Measurements from ENCODE around the gene GAST. TPM values are rescaled to one million over a fixed set of nuclear protein-coding genes. Genes with fewer than 3 reads are reported as not detected.
"Not testable (repeated sequence)": the region's sequence is repeated elsewhere in the genome, so short reads cannot be mapped to it uniquely, and the experiment has no call there.

GAST gene
- total and polyA plus RNA-seq, 3 donors from 2014 or later = not detected

DNA sequence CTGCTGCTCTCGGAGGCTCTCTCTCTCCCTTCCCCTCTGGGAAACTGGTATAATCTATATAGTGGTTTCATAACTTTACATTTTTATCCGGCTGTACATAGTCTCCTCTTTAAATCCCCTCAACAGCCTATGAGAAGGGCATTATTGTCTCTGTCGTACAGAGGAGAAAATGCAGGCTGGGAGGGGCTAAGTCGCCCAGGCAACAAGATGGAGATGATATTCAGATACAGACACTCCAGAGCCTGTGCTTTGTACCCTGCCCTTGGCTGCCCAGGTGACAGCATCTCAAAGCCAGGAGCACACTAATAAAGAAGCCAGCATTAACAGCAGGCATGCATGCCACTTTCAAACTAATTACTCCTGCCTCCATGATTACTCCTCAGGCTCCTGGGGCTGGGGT is 28.1 kb upstream of the GAST start:
- intact Hi-C loops (cut with DNase I; ENCODE audit: low total_unique reads) = no loop called here
- DNase-seq = no peak
- no peaks in the 10 kb centered on the region for H3K27me3 ChIP-seq
- no peaks in the 10 kb centered on the region for H3K36me3 ChIP-seq (ENCODE audit: low read depth, missing control alignments)
- no peak overlapping the region for H3K4me3 ChIP-seq
- TF ChIP-seq POLR2A (IDR thresholded peaks at IDR 0.05) = no peak
- H3K27ac ChIP-seq = no peak overlapping the region
- 54 to 58% methylated on average over 4 of the region's 4 CpGs for WGBS, 2 donors
- H3K4me1 ChIP-seq = peaks cover 6% of the 10 kb centered on the region
- H3K9me3 ChIP-seq = no peaks in the 10 kb centered on the region

GRCh38 chr17:41685753-41686152 is 26.4 kb upstream of the GAST start:
- WGBS, 2 donors = 89 to 91% methylated on average over 13 of the region's 13 CpGs
- H3K9me3 ChIP-seq; H3K36me3 ChIP-seq (ENCODE audit: low read depth, missing control alignments); H3K4me3 ChIP-seq; intact Hi-C loops (cut with DNase I; ENCODE audit: low total_unique reads); DNase-seq; H3K27me3 ChIP-seq; H3K27ac ChIP-seq: not testable (repeated sequence)
- H3K4me1 ChIP-seq = peaks cover 15% of the 10 kb centered on the region

DNA sequence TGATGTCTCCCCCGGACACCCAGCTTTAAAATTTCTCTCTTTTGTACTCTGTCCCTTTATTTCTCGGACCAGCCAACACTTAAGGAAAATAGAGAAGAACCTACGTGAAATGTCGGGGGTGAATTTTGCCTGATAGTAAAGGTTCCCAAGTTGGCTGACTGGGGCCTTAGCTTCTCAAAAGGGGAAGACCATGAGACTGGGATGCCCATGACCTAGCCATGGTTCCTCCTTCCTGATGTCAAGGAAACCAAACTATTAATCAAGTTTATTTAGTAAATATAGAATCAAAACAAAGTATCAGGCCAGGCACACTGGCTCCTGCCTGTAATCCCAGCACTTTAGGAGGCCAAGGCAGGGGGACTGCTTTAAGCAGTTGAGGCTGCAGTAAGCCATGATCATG is 25.9 kb upstream of the GAST start:
- intact Hi-C loops (cut with DNase I; ENCODE audit: low total_unique reads) = no loop called here
- 80 to 81% methylated on average over 4 of the region's 4 CpGs for WGBS, 2 donors
- Histone ChIP-seq H3K9me3 (no peaks in the 10 kb centered on the region), H3K4me1 (peaks cover 18% of the 10 kb centered on the region), H3K27me3 (no peaks in the 10 kb centered on the region), H3K4me3 (no peak overlapping the region), H3K36me3 (ENCODE audit: low read depth, missing control alignments) (peaks cover 4% of the 10 kb centered on the region), H3K27ac (no peak overlapping the region)
- no peak for TF ChIP-seq POLR2A (IDR thresholded peaks at IDR 0.05)
- TF ChIP-seq, protein P1, sequence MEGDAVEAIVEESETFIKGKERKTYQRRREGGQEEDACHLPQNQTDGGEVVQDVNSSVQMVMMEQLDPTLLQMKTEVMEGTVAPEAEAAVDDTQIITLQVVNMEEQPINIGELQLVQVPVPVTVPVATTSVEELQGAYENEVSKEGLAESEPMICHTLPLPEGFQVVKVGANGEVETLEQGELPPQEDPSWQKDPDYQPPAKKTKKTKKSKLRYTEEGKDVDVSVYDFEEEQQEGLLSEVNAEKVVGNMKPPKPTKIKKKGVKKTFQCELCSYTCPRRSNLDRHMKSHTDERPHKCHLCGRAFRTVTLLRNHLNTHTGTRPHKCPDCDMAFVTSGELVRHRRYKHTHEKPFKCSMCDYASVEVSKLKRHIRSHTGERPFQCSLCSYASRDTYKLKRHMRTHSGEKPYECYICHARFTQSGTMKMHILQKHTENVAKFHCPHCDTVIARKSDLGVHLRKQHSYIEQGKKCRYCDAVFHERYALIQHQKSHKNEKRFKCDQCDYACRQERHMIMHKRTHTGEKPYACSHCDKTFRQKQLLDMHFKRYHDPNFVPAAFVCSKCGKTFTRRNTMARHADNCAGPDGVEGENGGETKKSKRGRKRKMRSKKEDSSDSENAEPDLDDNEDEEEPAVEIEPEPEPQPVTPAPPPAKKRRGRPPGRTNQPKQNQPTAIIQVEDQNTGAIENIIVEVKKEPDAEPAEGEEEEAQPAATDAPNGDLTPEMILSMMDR (IDR thresholded peaks at IDR 0.05) = no peak
- DNase-seq = no peak

- intact Hi-C loops (cut with DNase I; ENCODE audit: low total_unique reads) = no loop called here
- peak; percentile 40 for TF ChIP-seq POLR2A (IDR thresholded peaks at IDR 0.05)
- TF ChIP-seq, protein P1 (IDR thresholded peaks at IDR 0.05) = no peak
- peaks cover 18% of the 10 kb centered on the region for H3K4me1 ChIP-seq
- 7 to 8% methylated on average over 21 to 23 of the region's 23 CpGs for WGBS, 2 donors
- H3K27ac ChIP-seq = peak overlapping the region; percentile 76 to 100
- DNase-seq = peak; percentile 77
- no peaks in the 10 kb centered on the region for H3K9me3 ChIP-seq
- H3K4me3 ChIP-seq = peak overlapping the region; percentile 99 to 100
- H3K27me3 ChIP-seq = no peaks in the 10 kb centered on the region
- H3K36me3 ChIP-seq (ENCODE audit: low read depth, missing control alignments) = peaks cover 4% of the 10 kb centered on the region
These were observed 24.1 kb upstream of the GAST start for GRCh38 chr17:41687828-41688640.

DNA sequence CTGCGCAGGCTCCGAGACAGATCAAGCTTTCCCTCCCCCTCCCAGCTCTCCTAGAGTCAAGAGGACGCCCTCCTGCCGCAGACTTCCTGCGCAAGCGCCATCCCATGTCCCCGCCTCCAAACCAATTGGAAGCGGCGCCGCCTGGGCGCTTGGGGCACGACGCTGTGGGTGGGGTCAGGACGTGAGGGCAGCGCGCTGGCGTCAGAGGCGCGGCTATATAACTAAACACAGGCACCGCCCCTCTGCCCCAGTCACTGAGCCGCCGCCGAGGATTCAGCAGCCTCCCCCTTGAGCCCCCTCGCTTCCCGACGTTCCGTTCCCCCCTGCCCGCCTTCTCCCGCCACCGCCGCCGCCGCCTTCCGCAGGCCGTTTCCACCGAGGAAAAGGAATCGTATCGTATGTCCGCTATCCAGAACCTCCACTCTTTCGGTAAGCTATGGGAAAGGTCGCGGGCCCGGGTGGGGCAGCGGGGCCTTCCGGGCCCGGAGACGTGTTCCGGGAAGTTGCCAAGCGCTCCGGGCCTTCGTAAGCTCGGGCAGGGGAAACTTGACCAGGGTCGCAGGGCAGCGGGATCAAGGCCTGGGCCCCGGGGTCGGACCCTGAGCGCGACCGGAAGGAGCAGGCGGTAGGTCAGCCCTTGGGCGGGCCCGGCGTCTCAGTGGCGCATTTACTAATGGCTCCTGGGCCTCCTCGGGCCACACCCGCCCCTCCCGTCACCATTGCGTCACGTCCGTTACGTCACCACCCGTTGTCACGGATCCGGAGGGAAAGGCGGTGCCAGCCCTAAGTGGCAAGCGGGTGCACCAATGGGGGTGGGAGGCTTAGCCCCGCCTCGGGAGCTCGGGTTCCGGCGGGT is 23.3 kb upstream of the GAST start, which contains the start of gene EIF1:
TSS of gene EIF1 (plus strand) at position 245 of the 856 bp plus-strand sequence. CDS start at position 399, 154 bp downstream.
- H3K9me3 ChIP-seq = no peaks in the 10 kb centered on the region
- peak within 1 kb of the TSS; percentile 99 to 100 for H3K4me3 ChIP-seq
- WGBS, 2 donors = 0% methylated on average over 19 to 72 of the region's 81 CpGs
- H3K27ac ChIP-seq = peak within 1 kb of the TSS; percentile 100
- no peaks in the 10 kb centered on the region for H3K27me3 ChIP-seq
- H3K36me3 ChIP-seq (ENCODE audit: low read depth, missing control alignments) = peaks cover 4% of the 10 kb centered on the region
- peak; percentile 99 for DNase-seq
- H3K4me1 ChIP-seq = peaks cover 18% of the 10 kb centered on the region
- peak; percentile 77 for TF ChIP-seq POLR2A (IDR thresholded peaks at IDR 0.05)
- TF ChIP-seq, protein P1 (IDR thresholded peaks at IDR 0.05) = peak in 2 of 3 experiments; percentile 12 to 19
- intact Hi-C loops (cut with DNase I; ENCODE audit: low total_unique reads) = no loop called here

Data from testis (tissue), 3 donors.